ENCODE results near the gene WWOX.

The WWOX gene

DNA sequence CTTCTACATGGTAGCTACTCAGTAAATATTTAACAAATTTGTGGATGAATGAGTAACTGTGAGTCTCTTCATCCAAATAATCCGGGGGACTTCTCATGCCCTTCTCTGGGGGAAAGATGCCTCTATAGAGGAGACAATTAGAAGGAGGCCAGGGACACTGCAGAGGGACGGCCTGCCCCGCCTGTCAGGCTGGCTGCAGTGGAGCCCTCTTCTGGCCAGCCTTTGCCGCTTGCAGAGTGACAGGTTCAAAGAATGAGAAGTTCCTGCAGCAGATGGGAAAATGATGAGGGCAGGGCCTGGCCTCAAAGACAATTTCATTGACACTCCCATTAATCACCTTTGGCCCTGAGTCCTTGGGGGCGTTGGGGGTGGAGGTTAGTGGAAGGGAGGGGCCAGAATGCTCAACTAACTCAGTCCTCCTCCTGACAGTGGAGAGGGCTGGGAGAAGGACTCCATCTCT is 1162.1 kb downstream of the WWOX start:
- no peak for DNase-seq

DNA sequence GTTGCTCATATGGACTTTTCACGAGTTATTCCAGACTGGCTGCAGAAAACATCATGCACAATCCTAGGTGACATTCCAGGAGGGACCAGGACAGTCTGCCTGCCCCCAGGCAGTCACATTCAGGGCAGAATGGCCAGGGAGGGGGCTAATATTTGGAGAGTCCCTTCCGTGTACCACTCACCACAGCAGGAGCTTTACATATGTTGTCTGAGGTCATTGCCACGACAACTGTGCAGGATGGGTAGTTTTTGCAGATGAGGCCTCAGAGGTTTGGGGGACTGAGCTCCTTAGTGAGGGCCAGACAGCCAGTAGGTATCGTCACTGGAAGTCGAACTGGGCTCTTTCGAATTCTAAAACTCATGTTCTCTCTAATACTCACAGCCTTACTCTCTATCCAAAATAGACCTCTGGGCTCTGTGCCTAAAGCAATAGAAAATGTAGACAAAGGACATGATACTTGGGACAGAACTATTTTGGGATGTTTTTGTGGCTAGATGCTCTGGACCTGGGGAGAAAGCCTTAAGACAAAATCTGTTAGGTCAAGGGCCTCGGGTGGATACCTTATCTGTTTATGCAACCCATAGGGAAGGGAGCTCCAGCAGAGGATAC is 1162.6 kb downstream of the WWOX start:
- no peak for DNase-seq

All from fibroblast of skin of back (primary cell).